ENCODE data around the gene BDKRB2. TPM values are rescaled to one million over a fixed set of nuclear protein-coding genes. Genes with fewer than 3 reads are reported as not detected.

BDKRB2 gene
- total RNA-seq, 1 donor from 2014 or later, result 3.8 TPM

DNA sequence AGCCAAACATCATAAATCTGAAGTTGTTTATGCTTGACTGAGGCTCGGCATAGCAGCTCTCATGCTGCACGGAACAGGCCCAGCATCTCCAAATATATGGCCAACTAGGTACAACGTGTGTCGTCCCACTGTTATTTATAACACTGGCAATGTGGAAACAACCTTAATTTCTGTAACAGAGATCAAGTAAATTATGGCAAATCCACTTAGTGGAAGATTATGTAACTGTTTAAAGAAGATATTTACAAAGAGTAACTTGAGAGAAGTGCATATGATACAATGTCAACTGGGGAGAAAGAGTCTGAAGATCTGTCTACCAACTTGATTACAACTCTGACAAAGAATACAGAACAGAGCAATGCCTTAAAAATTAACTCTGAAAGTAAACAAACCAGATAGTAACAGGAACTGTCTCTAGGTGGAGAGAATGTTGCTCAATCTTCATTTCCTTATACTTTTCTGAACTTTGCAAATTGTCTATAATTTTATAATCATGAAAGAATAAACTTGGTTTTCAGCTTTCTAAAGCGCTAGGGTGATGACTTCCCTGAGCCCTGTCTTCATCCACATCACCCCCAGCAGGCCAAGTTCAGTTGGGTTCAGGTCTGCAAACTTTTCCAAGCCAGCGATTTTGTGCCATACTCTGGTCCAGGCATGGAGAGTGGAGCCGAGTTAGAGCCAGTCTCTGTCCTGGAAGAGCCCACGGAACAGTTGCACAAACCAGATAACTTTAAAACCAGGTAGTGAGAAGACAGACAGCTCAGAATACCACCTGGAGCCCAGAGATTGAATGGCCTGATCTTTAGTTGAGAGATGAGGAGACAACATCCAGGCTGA lies 44.3 kb upstream of the BDKRB2 start:
- Mint-ChIP-seq H3K4me3 (ENCODE audit: unreplicated experiment) (no peak overlapping the region), H3K27ac (ENCODE audit: unreplicated experiment) (no peak overlapping the region), H3K9me3 (ENCODE audit: unreplicated experiment) (peaks cover 2% of the 10 kb centered on the region), H3K4me1 (ENCODE audit: low read depth, unreplicated experiment) (no peaks in the 10 kb centered on the region), H3K36me3 (ENCODE audit: unreplicated experiment) (no peaks in the 10 kb centered on the region), H3K27me3 (ENCODE audit: unreplicated experiment) (peaks cover 6% of the 10 kb centered on the region)
- TF ChIP-seq, protein P1, sequence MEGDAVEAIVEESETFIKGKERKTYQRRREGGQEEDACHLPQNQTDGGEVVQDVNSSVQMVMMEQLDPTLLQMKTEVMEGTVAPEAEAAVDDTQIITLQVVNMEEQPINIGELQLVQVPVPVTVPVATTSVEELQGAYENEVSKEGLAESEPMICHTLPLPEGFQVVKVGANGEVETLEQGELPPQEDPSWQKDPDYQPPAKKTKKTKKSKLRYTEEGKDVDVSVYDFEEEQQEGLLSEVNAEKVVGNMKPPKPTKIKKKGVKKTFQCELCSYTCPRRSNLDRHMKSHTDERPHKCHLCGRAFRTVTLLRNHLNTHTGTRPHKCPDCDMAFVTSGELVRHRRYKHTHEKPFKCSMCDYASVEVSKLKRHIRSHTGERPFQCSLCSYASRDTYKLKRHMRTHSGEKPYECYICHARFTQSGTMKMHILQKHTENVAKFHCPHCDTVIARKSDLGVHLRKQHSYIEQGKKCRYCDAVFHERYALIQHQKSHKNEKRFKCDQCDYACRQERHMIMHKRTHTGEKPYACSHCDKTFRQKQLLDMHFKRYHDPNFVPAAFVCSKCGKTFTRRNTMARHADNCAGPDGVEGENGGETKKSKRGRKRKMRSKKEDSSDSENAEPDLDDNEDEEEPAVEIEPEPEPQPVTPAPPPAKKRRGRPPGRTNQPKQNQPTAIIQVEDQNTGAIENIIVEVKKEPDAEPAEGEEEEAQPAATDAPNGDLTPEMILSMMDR (IDR thresholded peaks at IDR 0.05; ENCODE audit: partially characterized antibody, unreplicated experiment), result no peak
- no peak for DNase-seq

DNA sequence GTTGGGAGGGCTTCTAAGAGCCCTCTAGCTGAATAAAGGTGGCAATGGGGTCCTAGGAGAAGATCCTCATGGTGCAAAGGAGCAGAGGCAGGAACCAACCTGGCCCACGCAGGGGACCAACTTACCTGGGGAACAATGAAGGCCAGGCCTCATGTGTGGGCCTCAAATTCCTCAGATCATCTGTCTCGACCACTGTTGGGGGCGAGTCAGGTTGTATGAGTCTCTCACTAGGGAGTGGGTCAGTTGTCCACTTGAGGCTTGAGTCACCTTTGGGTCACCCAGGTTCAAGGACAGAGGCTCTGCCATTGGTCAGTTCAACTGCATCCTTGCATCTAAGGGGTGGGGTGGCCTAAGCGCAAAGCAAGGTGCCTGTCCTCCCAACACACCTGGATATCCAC lies 43.7 kb upstream of the BDKRB2 start:
- Mint-ChIP-seq H3K27ac (ENCODE audit: unreplicated experiment) (no peak overlapping the region), H3K36me3 (ENCODE audit: unreplicated experiment) (no peaks in the 10 kb centered on the region), H3K9me3 (ENCODE audit: unreplicated experiment) (peaks cover 2% of the 10 kb centered on the region), H3K4me3 (ENCODE audit: unreplicated experiment) (no peak overlapping the region), H3K4me1 (ENCODE audit: low read depth, unreplicated experiment) (no peaks in the 10 kb centered on the region), H3K27me3 (ENCODE audit: unreplicated experiment) (peaks cover 6% of the 10 kb centered on the region)
- TF ChIP-seq, protein P1 (IDR thresholded peaks at IDR 0.05; ENCODE audit: partially characterized antibody, unreplicated experiment), result no peak
- DNase-seq, result no peak

DNA sequence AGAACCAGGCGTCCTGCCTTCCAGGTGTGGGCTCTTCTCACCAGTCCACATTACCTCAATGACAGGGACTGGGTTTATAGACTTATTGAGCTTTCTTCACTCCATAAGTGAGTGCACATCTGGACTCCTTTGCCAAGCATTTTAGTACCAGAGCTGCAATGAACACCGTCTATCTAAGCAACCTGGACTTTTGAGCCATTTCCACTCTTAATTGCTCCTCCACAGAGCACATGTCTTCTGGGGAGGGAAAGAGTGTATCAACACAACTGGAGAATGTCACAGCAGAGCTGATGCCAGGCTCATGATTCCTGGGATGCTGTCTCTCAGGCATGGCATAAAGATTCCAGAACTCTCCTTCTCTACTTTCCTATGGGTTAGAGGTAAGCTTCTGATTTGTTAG lies 43.0 kb upstream of the BDKRB2 start:
- Mint-ChIP-seq H3K9me3 (ENCODE audit: unreplicated experiment) (peaks cover 2% of the 10 kb centered on the region), H3K4me3 (ENCODE audit: unreplicated experiment) (no peak overlapping the region), H3K4me1 (ENCODE audit: low read depth, unreplicated experiment) (no peaks in the 10 kb centered on the region), H3K27me3 (ENCODE audit: unreplicated experiment) (peaks cover 6% of the 10 kb centered on the region), H3K36me3 (ENCODE audit: unreplicated experiment) (no peaks in the 10 kb centered on the region), H3K27ac (ENCODE audit: unreplicated experiment) (no peak overlapping the region)
- DNase-seq, result no peak
- TF ChIP-seq, protein P1 (IDR thresholded peaks at IDR 0.05; ENCODE audit: partially characterized antibody, unreplicated experiment), result no peak

DNA sequence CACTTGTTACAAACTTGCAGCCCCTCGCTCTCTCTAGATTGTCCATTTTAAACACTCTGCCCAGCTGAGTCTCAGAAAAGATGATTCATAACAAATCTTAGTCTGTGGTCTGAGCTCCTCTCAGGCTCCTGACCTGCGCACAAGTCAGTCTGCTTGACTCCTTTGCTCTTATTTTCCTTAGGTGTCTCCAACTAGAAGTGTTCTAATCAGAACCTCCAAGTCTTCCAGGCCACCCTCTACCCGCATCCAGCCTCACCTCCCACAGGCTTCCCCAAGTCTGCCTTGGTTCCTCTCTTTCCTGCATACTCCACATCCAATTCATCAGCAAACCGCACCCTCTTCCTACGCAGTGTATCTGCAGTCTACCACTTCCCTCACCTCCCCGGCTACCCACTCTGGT lies 42.4 kb upstream of the BDKRB2 start:
- peaks cover 6% of the 10 kb centered on the region for H3K27me3 Mint-ChIP-seq (ENCODE audit: unreplicated experiment)
- TF ChIP-seq, protein P1 (IDR thresholded peaks at IDR 0.05; ENCODE audit: partially characterized antibody, unreplicated experiment), result no peak
- H3K9me3 Mint-ChIP-seq (ENCODE audit: unreplicated experiment), result peaks cover 2% of the 10 kb centered on the region
- H3K4me1 Mint-ChIP-seq (ENCODE audit: low read depth, unreplicated experiment), result no peaks in the 10 kb centered on the region
- H3K4me3 Mint-ChIP-seq (ENCODE audit: unreplicated experiment), result no peak overlapping the region
- no peaks in the 10 kb centered on the region for H3K36me3 Mint-ChIP-seq (ENCODE audit: unreplicated experiment)
- DNase-seq, result no peak
- H3K27ac Mint-ChIP-seq (ENCODE audit: unreplicated experiment), result no peak overlapping the region

DNA sequence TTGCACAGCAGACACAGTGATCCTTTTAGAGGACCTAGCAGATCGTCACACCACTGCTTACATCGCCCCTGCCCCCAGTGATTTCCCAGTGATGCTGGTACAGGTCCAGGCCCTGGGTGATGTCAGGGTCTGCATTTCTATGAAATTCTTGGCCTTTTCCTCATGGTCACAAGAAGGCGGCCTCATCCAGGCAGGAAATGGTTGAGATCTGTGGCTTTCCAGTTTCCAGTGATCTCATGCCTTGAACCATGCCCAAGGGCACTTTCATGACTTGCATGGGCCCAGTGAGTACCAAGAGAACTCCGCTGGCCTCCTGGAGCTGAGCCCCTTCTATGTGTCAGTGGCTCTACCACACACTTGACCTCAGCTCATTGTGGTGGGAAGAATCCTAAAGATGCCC lies 41.9 kb upstream of the BDKRB2 start:
- Mint-ChIP-seq H3K4me1 (ENCODE audit: low read depth, unreplicated experiment) (no peaks in the 10 kb centered on the region), H3K27me3 (ENCODE audit: unreplicated experiment) (peaks cover 6% of the 10 kb centered on the region)
- DNase-seq, result no peak

More for the DNA sequence above, 41.9 kb upstream of the BDKRB2 start:
- H3K9me3 Mint-ChIP-seq (ENCODE audit: unreplicated experiment), result peaks cover 1% of the 10 kb centered on the region
- no peak overlapping the region for H3K4me3 Mint-ChIP-seq (ENCODE audit: unreplicated experiment)
- TF ChIP-seq, protein P1 (IDR thresholded peaks at IDR 0.05; ENCODE audit: partially characterized antibody, unreplicated experiment), result no peak
- no peak overlapping the region for H3K27ac Mint-ChIP-seq (ENCODE audit: unreplicated experiment)
- H3K36me3 Mint-ChIP-seq (ENCODE audit: unreplicated experiment), result no peaks in the 10 kb centered on the region
